HEK293 (cell line): Measurements from ENCODE around the gene ADRA2C.

Source experiments
- CTCF ChIA-PET: fragments of 350-600 bp; formaldehyde crosslinking; extraction: SDS; loops from one replicate; lab custom pipeline; 2021; ENCODE audit warnings: antibody characterized with exemption; lab: Yijun Ruan, JAX
- POLR2A ChIA-PET: fragments of 300-600 bp; formaldehyde crosslinking; extraction: SDS; loops from one replicate; lab custom pipeline; 2020; ENCODE audit warnings: antibody characterized with exemption, inconsistent platforms; lab: Yijun Ruan, JAX
- H3K27ac ChIP-seq: fragments of 200-500 bp; sonication (Bioruptor generic); 2 replicates; pipeline ENCODE4 v1.5.1; 2014; ENCODE audit warnings: low read depth, low read length, control low read depth, inconsistent platforms; ENCODE audit errors: extremely low read depth
- H3K36me3 ChIP-seq, 2 experiments: fragments of 200-500 bp in 1 of 2; sonication (Bioruptor generic) in 1 of 2; 1 replicate in 1 of 2; 2 replicates in 1 of 2; pipeline ENCODE4 v1.5.1; 2014 to 2017; ENCODE audit warnings: inconsistent platforms in 2 of 2, low read length in 2 of 2; ENCODE audit not compliant: control insufficient read depth in 2 of 2, insufficient read depth in 1 of 2
- H3K4me1 ChIP-seq: fragments of 200-500 bp; sonication (Bioruptor generic); 2 replicates; pipeline ENCODE4 v1.5.1; 2014; ENCODE audit warnings: mild to moderate bottlenecking, low read length, inconsistent platforms; ENCODE audit not compliant: control insufficient read depth, insufficient read depth
- H3K4me3 ChIP-seq: 2 replicates; pipeline ENCODE4 v1.5.1; 2011; ENCODE audit warnings: low read depth, mild to moderate bottlenecking, control low read depth, low read length, moderate library complexity
- H3K9me3 ChIP-seq: fragments of 200-500 bp; sonication (Bioruptor generic); 2 replicates; pipeline ENCODE4 v1.5.1; 2014; ENCODE audit warnings: low read depth, low read length, inconsistent platforms; ENCODE audit not compliant: control insufficient read depth, insufficient read depth
- GLIS1 ChIP-seq: fragments of 450-650 bp; formaldehyde crosslinking; IDR thresholded peaks from 2 replicates; pipeline ENCODE4 v1.5.1; 2016; ENCODE audit warnings: missing biosample characterization, missing genetic modification characterization
- KLF1 ChIP-seq: fragments of 450-650 bp; formaldehyde crosslinking; IDR thresholded peaks from 2 replicates; pipeline ENCODE4 v1.5.1; 2016; ENCODE audit warnings: missing biosample characterization, missing genetic modification characterization
- ZBTB8A ChIP-seq: fragments of 450-650 bp; formaldehyde crosslinking; IDR thresholded peaks from 2 replicates; pipeline ENCODE4 v1.5.1; 2016; ENCODE audit warnings: missing biosample characterization, missing genetic modification characterization
- ZNF335 ChIP-seq: fragments of 450-650 bp; formaldehyde crosslinking; conservative IDR thresholded peaks from 2 replicates; pipeline ENCODE4 v1.5.1; 2016; ENCODE audit warnings: missing biosample characterization, missing genetic modification characterization
- ZNF558 ChIP-seq: fragments of 450-650 bp; formaldehyde crosslinking; IDR thresholded peaks from 2 replicates; pipeline ENCODE4 v1.5.1; 2016; ENCODE audit warnings: missing biosample characterization, missing genetic modification characterization
- ZNF585B ChIP-seq: fragments of 450-650 bp; formaldehyde crosslinking; IDR thresholded peaks from 2 replicates; pipeline ENCODE4 v1.5.1; 2016; ENCODE audit warnings: missing biosample characterization, missing genetic modification characterization
- ZNF837 ChIP-seq: fragments of 450-650 bp; formaldehyde crosslinking; IDR thresholded peaks from 2 replicates; pipeline ENCODE4 v1.5.1; 2016; ENCODE audit warnings: missing biosample characterization, missing genetic modification characterization
- ZSCAN16 ChIP-seq: fragments of 450-650 bp; formaldehyde crosslinking; IDR thresholded peaks from 2 replicates; pipeline ENCODE4 v1.5.1; 2016; ENCODE audit warnings: missing biosample characterization, missing genetic modification characterization
- ZSCAN4 ChIP-seq: fragments of 450-650 bp; formaldehyde crosslinking; IDR thresholded peaks from 2 replicates; pipeline ENCODE4 v1.5.1; 2017; ENCODE audit warnings: missing biosample characterization, missing genetic modification characterization
- TF ChIP-seq, protein P1 (sequence below): fragments of 450-650 bp; formaldehyde crosslinking; conservative IDR thresholded peaks from 2 replicates; pipeline ENCODE4 v1.5.1; 2016; ENCODE audit warnings: low read depth, missing biosample characterization, missing genetic modification characterization
- TF ChIP-seq, protein P2 (sequence below): fragments of 450-650 bp; formaldehyde crosslinking; IDR thresholded peaks from 2 replicates; pipeline ENCODE4 v1.5.1; 2016; ENCODE audit warnings: missing biosample characterization, missing genetic modification characterization
- TF ChIP-seq, protein P3 (sequence below): fragments of 450-650 bp; formaldehyde crosslinking; IDR thresholded peaks from 2 replicates; pipeline ENCODE4 v1.5.1; 2016; ENCODE audit warnings: missing biosample characterization, missing genetic modification characterization

Gene ADRA2C

GRCh38 chr4:3729882-3730226 is 36.3 kb upstream of the ADRA2C start:
- CTCF ChIA-PET, result no interaction called here
- H3K9me3 ChIP-seq, result no peaks in the 10 kb centered on the region

GRCh38 chr4:3730422-3731190 is 35.6 kb upstream of the ADRA2C start:
- Histone ChIP-seq H3K4me1 (no peaks in the 10 kb centered on the region; the same call in 1 of the 2 replicates), H3K4me3 (no peak overlapping the region), H3K27ac (no peak overlapping the region), H3K9me3 (no peaks in the 10 kb centered on the region), H3K36me3 (no peaks in the 10 kb centered on the region)
- POLR2A ChIA-PET, result no interaction called here
- CTCF ChIA-PET, result no interaction called here
- TF ChIP-seq ZSCAN16 (tag by site-specific recombination) (no peak), ZBTB8A (no peak), ZNF837 (no peak)

More at GRCh38 chr4:3729882-3730226, 36.3 kb upstream of the ADRA2C start:
- Histone ChIP-seq H3K4me3 (no peak overlapping the region), H3K36me3 (no peaks in the 10 kb centered on the region), H3K4me1 (no peaks in the 10 kb centered on the region; the same call in 1 of the 2 replicates), H3K27ac (no peak overlapping the region)
- POLR2A ChIA-PET, result no interaction called here
- TF ChIP-seq GLIS1 (tag by site-specific recombination), result 0 out of 2 replicates have a peak, but pooled peaks have one; percentile 11
- TF ChIP-seq ZNF558 (tag by site-specific recombination), result no peak
- TF ChIP-seq KLF1, result peak; percentile 78

DNA sequence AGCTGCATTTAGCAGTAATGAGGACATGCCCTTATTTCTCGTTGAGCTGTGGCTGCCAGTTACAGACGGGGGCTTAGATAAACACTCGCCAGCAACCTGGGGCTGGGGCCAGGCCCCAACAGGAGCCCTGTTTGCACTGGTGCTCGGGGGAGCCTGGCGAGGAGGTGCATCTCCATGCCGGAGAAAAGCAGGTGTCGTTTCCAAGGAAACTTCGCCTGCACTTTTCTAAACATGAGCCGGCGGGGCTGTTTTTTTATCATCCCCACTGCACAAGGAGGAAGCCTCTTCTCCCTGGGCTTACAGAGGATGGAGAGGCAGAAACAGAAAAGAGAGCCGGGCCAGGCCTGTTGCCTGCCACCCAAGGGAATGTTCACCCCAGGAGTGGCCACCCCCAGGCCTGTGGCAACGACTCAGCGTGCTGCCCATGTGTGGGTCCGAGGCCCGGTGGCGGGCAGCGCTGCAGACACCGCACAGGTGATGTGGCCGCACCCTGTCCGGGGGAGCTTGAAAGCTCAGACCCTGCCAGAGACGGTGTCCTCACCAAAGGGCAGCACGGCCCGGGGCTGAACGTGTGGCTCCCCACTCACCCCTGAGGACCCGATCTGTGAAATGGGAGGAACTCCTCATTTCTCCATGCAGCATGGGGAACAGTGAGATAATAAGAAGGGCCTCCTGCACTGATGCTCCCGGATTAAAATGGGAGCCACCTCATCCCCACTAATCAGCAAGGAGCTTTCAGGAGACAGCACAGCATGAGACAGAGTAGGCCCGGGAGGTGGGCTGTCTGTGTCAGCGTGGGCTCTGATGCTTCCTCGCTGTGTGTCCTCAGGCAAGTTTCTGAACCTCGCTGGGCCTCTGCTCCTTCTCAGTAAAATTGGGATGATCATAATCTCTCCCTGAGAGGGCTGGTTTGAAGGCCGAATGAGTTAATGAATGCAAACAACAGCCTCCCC is 33.8 kb upstream of the ADRA2C start:
- Histone ChIP-seq H3K4me3 (no peak overlapping the region), H3K4me1 (no peaks in the 10 kb centered on the region; the same call in 1 of the 2 replicates)
- TF ChIP-seq, protein P1, sequence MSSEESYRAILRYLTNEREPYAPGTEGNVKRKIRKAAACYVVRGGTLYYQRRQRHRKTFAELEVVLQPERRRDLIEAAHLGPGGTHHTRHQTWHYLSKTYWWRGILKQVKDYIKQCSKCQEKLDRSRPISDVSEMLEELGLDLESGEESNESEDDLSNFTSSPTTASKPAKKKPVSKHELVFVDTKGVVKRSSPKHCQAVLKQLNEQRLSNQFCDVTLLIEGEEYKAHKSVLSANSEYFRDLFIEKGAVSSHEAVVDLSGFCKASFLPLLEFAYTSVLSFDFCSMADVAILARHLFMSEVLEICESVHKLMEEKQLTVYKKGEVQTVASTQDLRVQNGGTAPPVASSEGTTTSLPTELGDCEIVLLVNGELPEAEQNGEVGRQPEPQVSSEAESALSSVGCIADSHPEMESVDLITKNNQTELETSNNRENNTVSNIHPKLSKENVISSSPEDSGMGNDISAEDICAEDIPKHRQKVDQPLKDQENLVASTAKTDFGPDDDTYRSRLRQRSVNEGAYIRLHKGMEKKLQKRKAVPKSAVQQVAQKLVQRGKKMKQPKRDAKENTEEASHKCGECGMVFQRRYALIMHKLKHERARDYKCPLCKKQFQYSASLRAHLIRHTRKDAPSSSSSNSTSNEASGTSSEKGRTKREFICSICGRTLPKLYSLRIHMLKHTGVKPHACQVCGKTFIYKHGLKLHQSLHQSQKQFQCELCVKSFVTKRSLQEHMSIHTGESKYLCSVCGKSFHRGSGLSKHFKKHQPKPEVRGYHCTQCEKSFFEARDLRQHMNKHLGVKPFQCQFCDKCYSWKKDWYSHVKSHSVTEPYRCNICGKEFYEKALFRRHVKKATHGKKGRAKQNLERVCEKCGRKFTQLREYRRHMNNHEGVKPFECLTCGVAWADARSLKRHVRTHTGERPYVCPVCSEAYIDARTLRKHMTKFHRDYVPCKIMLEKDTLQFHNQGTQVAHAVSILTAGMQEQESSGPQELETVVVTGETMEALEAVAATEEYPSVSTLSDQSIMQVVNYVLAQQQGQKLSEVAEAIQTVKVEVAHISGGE (tag by site-specific recombination), result no peak
- TF ChIP-seq ZNF335 (tag by site-specific recombination) (no peak), ZSCAN4 (no peak), KLF1 (no peak), ZNF585B (tag by site-specific recombination) (no peak)
- TF ChIP-seq, protein P2, sequence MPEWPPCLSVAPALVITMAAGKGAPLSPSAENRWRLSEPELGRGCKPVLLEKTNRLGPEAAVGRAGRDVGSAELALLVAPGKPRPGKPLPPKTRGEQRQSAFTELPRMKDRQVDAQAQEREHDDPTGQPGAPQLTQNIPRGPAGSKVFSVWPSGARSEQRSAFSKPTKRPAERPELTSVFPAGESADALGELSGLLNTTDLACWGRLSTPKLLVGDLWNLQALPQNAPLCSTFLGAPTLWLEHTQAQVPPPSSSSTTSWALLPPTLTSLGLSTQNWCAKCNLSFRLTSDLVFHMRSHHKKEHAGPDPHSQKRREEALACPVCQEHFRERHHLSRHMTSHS (tag by site-specific recombination), result no peak
- TF ChIP-seq, protein P3, sequence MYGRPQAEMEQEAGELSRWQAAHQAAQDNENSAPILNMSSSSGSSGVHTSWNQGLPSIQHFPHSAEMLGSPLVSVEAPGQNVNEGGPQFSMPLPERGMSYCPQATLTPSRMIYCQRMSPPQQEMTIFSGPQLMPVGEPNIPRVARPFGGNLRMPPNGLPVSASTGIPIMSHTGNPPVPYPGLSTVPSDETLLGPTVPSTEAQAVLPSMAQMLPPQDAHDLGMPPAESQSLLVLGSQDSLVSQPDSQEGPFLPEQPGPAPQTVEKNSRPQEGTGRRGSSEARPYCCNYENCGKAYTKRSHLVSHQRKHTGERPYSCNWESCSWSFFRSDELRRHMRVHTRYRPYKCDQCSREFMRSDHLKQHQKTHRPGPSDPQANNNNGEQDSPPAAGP (tag by site-specific recombination), result no peak
- TF ChIP-seq, all 188 proteins: peak for 0
- Histone ChIP-seq H3K9me3 (no peaks in the 10 kb centered on the region), H3K36me3 (no peaks in the 10 kb centered on the region), H3K27ac (no peak overlapping the region)
- ChIA-PET POLR2A (no interaction called here), CTCF (no interaction called here)
